GDM1 (cell line): ENCODE data around the gene BCO2.
"Not testable (repeated sequence)": the region's sequence is repeated elsewhere in the genome, so short reads cannot be mapped to it uniquely, and the experiment has no call there.

Experiments used
- DNase-seq: peaks from one replicate; lab custom pipeline; 2025; lab: John Stamatoyannopoulos, UW

The BCO2 gene, protein sequence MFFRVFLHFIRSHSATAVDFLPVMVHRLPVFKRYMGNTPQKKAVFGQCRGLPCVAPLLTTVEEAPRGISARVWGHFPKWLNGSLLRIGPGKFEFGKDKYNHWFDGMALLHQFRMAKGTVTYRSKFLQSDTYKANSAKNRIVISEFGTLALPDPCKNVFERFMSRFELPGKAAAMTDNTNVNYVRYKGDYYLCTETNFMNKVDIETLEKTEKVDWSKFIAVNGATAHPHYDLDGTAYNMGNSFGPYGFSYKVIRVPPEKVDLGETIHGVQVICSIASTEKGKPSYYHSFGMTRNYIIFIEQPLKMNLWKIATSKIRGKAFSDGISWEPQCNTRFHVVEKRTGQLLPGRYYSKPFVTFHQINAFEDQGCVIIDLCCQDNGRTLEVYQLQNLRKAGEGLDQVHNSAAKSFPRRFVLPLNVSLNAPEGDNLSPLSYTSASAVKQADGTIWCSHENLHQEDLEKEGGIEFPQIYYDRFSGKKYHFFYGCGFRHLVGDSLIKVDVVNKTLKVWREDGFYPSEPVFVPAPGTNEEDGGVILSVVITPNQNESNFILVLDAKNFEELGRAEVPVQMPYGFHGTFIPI

GRCh38 chr11:112174789-112175598 lies at the start of gene BCO2:
BCO2 (plus strand) TSS chr11:112175512; CDS start chr11:112175602, 90 bp downstream.
- DNase-seq = peak; percentile 32

- DNase-seq = no peak
Observed at GRCh38 chr11:112127056-112127455, 48.3 kb upstream of the BCO2 start.

GRCh38 chr11:112128483-112129121 lies 46.7 kb upstream of the BCO2 start:
- DNase-seq = no peak

- no peak for DNase-seq
Observed at GRCh38 chr11:112129656-112130055, 45.7 kb upstream of the BCO2 start.

DNA sequence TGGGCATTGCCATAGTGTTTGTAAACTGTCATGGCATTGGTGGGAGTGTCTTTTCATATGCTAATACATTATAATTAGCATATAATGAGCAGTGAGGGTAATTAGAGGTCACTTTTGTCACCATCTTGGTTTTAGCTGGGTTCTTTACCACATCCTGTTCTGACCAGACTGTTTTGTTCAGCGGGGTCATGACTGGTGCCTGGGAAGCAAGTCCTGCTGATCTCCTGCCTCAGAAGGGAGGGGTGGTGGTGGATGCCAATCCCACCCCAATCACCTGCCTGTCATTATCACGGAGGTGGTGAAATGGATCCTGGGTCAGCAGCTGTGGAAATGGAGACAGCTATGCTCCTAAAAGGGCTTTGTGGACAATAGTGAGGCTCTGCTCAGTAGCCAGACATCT lies 42.6 kb upstream of the BCO2 start:
- DNase-seq = no peak

DNA sequence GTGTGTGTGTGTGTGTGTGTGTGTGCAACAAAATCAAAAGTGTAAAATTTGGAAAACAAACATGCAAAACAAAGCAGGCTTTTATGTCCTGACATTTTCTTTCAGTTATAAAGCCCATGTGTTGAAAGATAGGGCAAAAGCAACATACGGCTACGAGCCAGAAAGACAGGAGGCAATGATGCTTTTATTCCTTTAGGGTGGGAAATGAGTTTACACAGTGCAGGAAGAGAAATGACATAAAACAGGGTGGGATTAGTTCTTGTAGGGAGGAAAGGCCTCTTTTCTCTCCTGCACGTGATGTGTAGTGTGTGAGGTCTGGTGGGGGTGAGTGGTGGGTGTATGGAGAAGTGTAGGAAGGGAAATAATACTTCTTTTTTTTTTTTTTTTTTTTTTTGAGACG lies 40.8 kb upstream of the BCO2 start:
- DNase-seq = no peak

- DNase-seq = no peak
Observed at GRCh38 chr11:112143597-112143996, 31.7 kb upstream of the BCO2 start.

GRCh38 chr11:112150517-112150916 lies 24.8 kb upstream of the BCO2 start:
- DNase-seq = no peak

DNA sequence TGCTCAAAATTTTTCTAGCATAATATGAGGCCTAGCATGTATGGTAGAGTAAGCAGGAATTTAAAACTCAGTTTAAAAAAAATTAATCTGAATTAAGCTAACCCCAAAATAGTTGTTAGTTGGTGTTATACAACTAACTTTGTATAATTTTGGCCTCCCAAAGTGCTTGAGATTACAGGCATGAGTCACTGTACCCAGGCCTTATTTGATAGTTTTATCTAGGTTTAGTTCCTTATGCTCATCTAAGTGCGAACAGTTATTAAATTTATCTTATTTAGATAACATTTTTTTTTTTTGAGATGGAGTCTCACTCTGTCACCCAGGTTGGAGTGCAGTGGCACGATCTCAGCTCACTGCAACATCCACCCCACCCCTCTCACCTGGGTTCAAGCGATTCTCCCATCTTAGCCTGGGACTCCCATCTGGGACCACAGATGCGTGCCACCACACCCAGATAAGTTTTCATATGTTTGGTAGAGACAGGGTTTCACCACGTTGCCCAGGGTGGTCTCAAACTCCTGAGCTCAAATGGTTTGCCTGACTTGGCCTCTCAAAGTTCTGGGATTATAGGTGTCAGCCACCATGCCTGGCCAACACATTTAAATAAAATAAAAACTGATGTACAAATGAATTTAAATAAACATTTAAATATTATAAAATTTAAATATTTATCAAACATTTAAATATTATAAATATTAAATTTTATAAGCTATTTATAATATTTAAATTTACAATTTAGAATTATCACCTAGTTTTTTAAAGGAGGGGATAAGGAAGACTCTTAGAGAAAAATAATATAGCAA lies 19.0 kb upstream of the BCO2 start:
- DNase-seq = no peak

DNA sequence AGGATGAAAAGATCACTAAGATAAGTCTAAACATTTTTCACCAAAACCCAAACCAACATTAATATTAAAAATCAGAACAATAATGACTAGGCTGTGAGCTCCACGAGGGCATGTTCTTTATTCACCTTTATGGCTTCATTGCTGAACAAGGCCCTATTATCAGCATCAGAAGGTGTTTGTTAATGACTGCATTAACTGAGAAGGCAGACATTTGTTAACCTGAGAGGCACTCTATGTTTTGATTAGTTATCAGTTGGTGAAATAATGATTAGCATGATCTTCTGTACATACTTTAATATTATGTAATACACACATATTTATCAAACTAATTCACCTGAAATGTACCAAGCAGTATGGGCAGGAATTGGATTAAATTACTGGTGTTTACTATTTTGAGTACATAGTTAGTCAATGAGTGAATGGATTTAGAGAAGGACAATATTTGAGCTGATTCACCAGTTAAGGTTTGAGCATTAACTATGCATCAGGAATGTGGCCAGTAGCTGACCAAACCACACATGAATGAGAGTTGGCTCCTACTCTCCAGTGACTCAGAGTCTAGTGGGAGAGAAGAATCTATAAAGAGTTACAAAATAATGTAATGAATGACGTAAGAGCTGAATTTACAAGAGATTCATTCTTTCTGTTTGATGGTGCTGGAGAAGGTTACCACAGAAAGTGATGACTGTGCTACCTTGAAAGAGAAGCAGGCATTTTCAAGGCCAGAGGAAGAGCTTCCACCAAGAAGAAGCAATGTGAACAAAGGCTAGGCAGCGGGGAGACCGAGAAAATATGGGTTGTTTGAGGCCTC lies 18.2 kb upstream of the BCO2 start:
- no peak for DNase-seq

- no peak for DNase-seq
Observed at GRCh38 chr11:112159098-112160065, 15.9 kb upstream of the BCO2 start.

DNA sequence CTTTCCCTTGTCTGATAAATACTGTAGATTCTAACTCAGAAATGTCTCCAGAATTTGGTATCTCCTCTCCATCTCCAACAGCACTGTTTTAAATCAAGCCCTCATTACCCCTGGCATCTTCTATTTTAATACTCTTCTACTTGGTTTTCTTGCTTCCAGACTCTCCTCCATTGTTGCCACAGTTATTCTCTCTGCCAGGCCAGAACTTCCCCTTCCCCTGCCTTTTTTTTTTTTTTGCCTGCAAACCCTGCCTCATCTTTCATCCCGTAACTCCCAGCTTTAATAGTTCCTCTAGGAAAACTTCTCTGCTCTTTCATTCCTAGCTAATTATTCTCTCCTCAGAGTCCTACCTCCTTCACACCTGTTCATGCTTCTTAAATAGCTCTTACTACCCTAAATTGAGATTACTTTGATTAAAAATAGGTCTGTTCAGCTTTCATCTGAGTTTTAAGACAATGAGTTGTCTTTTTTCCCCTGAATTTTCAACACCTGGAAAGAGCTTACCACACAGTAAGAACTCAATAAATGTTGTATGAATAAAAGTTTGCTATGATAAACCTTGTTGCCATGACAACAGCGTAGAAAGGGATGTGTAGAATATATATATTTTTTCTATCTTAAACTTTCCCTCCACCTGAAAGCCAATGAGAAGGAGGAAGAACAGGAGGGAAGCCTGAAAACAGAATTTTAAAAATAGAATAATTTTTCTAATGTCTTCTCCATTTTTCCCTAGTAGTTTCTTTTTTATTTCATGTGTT lies 15.0 kb upstream of the BCO2 start:
- no peak for DNase-seq

GRCh38 chr11:112161012-112161411 lies 14.3 kb upstream of the BCO2 start:
- DNase-seq = no peak

DNA sequence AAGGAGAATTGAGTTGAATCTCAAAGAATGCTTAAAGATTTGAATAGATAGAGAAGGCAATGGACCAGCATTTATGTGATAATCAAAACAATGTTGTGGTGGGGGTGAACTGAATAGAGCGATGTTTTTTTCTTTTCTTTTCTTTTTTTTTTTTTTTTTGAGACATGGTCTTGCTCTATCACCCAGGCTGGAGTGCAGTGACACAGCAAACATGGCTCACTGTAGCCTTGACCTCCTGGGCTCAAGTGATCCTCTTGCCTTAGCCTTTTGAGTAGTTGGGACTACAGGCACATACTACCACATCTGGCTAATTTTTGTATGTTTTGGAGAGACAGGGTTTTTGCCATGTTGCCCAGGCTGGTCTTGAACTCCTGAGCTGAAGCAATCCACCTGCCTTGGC lies 13.1 kb upstream of the BCO2 start:
- not testable (repeated sequence) for DNase-seq

DNA sequence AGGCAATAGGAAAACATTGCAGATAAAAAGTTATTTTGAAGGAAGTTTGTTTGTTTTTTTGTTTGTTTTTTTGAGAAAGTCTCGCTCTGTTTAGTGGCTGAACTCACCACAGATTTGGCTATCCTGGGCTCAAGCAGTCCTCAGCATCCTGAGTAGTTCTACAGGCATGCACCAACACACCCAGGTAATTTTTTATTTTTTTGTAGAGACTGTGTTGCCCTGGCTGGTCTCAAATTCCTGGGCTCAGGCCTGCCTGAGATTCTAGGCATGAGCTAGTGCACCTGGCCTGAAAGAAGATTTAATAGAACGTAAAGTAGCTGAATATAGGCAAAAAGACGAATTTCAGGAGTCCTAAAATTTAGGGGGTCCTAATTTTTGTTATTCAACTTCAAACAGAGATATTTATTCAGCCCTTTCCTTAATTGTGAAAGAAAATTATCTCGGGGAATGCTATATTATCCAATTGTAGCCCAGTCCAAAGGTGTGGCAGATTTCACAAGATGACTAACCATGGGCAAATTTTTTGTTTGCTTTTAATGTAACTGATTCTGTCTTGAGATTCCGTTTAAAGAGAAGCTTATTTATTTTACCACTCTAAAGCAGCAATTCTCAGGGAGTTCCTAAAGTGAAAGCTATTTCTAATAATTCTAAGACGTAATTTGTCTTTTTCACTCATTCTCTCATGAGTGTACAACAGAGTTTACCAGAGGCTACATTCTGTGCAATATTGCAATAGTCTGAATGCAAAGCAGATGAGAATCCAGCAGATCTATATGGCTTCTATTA lies 12.4 kb upstream of the BCO2 start:
- no peak for DNase-seq

GRCh38 chr11:112163875-112164685 lies 11.2 kb upstream of the BCO2 start, which contains the start of gene IL18:
IL18 (minus strand) TSS chr11:112164094; CDS start chr11:112155053, 9,041 bp downstream.
- peak; percentile 66 for DNase-seq

DNA sequence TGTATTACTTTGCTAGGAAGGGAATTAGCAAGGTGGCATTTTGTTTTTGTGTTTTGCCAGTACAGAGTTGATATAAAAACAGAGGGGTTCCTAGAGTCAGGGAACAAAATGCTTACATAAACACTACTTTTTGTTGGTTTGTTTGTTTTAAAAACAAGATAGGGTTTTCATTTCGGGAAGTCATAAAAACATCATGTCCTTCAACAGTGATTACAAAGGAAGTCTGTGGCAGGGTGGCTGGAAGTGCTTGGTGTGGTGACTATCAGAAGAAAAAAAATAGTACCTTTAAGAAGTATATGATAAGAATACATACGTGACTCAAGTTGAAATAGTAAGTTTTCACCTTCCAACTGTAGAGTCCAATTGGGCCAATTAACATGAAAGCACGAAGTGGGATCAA lies 10.3 kb upstream of the BCO2 start:
- no peak for DNase-seq
